Panc1 (cell line): ENCODE results near the gene ELMO1.

Source experiments
- POLR2AphosphoS5 ChIP-seq: IDR thresholded peaks from 2 replicates; pipeline ENCODE4 v1.6.1; 2012; ENCODE audit warnings: mild to moderate bottlenecking, low read depth, low read length, moderate library complexity
- REST ChIP-seq, 2 experiments: IDR thresholded peaks; 2 replicates each; pipeline ENCODE4 v1.6.1; 2011 to 2012; ENCODE audit warnings: low read depth in 2 of 2, control low read depth in 1 of 2, low read length in 1 of 2, mild to moderate bottlenecking in 1 of 2, moderate library complexity in 1 of 2; ENCODE audit not compliant: insufficient read depth in 1 of 2
- TF ChIP-seq, protein P1 (sequence below): fragments of 450-650 bp; IDR thresholded peaks from 2 replicates; pipeline ENCODE4 v1.5.1; 2017; ENCODE audit warnings: mild to moderate bottlenecking

DNA sequence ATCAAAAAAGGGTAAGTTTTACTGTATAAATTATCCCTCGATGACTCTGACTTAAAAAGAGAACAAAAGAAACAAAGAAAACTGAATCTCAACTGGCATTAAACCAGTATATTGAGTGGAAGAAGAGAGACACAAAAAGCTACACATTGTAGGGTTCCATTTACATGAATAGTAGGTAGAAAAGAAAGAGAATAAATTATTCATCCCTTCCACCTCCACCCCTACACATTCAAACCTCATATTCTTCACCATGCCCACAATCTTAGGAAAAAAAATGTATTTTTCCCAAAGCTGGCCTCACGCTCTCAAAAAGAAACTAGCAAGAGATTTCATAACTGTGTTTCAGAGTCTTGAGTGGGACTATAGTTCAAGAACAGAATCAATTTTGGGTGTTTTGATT, 377.5 kb downstream of the ELMO1 start:
- TF ChIP-seq, protein P1, sequence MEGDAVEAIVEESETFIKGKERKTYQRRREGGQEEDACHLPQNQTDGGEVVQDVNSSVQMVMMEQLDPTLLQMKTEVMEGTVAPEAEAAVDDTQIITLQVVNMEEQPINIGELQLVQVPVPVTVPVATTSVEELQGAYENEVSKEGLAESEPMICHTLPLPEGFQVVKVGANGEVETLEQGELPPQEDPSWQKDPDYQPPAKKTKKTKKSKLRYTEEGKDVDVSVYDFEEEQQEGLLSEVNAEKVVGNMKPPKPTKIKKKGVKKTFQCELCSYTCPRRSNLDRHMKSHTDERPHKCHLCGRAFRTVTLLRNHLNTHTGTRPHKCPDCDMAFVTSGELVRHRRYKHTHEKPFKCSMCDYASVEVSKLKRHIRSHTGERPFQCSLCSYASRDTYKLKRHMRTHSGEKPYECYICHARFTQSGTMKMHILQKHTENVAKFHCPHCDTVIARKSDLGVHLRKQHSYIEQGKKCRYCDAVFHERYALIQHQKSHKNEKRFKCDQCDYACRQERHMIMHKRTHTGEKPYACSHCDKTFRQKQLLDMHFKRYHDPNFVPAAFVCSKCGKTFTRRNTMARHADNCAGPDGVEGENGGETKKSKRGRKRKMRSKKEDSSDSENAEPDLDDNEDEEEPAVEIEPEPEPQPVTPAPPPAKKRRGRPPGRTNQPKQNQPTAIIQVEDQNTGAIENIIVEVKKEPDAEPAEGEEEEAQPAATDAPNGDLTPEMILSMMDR = no peak
- no peak for TF ChIP-seq REST (IDR thresholded peaks at IDR 0.05; ENCODE audit: insufficient read depth in 1 of 2, low read depth in 2 of 2, low read length in 1 of 2)
- no peak for TF ChIP-seq POLR2AphosphoS5
